HG02798 (cell line): ENCODE results near the gene PLEKHH1.
"Not testable (repeated sequence)": the region's sequence is repeated elsewhere in the genome, so short reads cannot be mapped to it uniquely, and the experiment has no call there.

Experiments
- ATAC-seq: cut with Tn5 transposase; IDR thresholded peaks from one replicate; pipeline ENCODE4 v1.9.1; 2021; ENCODE audit warnings: mild to moderate bottlenecking; ENCODE audit not compliant: unreplicated experiment, poor library complexity

PLEKHH1 gene

DNA sequence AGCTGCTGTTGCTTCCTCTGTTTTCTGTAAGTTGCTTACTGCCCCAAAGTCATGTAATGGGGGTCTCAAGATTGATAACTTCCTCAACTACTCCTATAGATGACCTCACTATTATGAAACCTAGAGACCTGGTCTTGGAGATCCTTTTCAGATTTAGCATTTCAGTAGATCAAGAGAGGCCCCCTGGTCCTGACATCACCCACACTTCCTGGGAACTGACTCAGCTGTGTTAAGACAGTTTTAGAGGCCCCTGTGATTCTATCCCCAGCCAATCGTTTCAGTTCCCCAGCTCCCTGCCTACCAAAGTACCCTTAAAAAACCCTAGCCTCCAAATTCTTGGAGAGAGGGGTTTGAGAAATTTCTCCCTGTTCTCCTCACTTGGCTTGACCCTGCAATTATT lies 77.4 kb downstream of the PLEKHH1 start:
- no peak for ATAC-seq

DNA sequence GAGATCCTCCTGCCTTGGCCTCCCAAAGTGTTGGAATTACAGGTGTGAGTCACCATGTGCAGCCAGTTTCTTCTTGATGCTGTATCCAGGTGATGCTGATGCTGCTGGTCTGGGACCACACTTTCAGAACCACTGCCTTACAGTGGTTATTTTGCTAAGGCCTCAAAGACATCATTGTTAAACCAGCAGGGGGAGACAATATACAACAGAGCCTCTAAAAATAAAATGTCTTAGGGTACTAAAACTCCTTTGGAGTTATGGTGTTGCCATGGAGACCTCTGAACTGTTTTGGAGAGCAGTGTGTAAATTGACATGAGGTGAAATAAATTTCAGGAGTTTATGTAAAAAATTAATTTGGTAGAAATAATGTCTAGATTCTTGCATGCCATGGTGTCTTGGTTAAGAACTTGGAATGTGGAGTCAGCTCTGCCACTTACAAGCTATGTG lies 85.5 kb downstream of the PLEKHH1 start:
- no peak for ATAC-seq

DNA sequence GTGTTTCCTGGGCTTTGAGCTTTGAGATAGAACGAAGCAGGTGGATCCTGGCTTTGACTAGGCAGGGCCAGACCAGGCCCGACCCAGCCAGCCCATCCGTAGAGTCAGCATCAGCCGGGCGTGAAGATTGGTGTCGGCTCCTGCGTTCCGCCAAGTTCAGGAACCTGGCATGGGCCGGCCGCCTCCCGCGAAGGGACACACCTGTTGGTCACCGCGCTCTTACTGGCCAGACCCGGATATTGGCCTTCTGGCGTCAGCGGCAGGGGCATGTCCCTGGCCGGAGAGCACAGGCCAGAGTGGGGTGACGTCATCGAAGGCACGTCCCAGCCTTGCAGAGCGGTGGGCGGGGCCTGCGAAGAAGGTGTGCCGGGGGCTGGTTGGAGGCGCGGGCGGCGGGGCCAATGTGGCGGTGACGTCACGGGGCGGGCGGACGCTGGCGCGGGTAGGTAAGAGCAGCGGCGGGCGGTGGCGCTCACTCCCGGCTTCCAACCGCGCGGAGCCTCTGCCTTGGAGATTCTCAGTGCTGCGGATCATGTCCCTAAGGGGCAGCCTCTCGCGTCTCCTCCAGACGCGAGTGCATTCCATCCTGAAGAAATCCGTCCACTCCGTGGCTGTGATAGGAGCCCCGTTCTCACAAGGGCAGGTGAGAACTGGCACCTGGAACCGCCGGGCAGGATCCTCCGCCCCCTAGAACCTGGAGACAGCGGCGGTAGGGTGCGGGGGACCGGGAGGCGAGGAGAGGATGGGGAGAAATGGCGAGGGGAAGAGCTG lies 86.5 kb downstream of the PLEKHH1 start, which contains the start of gene ARG2:
ARG2 (plus strand) TSS at position 475 of the 771 bp plus-strand sequence; CDS start at position 533, 58 bp downstream.
- peak; percentile 98 for ATAC-seq

DNA sequence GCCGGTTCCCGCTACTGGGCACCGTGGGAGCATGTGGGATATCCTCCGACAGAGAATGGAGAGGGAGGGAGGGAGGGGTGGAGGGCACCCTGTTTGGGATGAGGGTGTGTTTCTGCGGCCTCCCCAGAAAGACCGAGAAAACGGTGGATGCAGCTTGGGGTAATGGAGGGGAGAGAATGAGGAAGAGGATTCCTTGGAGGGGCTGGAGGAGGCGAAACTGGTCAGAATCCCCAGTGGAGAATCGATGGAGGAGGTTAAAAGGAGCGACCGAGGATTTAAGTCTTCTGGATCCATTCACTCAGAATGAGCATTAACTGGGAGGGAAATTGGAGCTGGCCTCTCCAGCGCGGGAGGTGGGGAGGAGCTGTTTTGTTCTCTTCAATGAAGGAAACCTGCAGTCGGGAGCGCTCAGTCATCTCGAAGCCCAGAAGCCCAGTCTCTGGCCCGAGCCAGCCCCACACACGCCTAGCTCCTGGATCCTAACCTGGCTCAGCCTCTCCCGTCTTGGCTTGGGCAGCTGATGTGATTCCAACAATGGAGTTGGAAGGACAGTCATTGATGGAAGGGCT lies 87.2 kb downstream of the PLEKHH1 start:
- no peak for ATAC-seq

DNA sequence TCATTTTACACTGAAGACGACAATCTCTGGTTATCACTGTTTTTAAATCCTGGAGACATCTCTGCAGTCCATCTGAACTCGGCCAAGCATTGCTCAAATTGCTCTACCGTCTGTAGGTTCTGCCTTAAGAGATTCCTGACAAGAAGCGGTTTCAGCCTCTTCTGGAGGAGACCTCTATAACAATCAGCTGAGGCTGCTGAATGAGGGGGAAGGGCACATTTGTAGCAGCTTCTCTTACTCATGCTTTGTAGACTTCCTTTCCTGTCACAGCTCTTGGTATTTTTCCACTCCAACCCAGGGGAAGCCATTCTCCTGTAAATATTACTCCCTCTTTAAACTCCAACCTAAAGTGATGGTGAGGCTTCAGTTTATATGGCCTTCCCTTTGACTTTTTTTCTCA lies 89.6 kb downstream of the PLEKHH1 start:
- no peak for ATAC-seq

DNA sequence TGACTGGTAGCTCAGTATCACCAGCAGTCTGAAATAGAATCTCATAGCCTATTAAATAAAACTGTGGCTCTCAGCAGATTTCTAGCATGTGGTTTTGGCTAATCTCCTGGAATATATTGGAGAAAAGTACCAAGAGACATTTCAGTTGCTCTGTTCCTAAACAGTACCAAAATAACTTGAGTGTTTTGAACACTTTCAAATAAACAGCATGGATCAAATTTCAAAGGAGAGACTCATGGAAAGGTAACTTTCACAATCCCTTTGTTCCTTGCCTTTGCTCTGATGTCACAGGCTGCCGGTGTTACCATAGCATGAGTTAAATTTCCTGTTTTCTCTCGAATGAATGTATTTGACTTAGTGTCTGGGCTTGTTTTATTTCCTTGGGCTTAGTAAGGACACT lies 90.0 kb downstream of the PLEKHH1 start:
- ATAC-seq = no peak

DNA sequence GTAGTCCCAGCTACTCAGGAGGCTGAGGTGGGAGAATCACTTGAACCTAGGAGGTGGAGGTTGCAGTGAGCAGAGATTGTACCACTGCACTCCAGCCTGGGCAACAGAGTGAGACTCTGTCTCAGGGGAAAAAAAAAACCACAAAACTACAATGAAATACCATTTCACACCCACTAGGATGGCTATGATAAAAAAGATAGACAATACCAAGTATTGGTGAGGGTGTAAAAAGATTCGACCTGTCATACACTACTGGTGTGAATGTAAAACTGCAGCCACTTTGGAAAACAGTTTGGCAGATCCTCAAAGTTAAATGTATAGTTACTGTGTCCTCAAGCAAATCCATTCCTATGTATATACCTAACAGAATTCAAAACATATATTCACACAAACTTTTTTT lies 93.0 kb downstream of the PLEKHH1 start:
- ATAC-seq = not testable (repeated sequence)

DNA sequence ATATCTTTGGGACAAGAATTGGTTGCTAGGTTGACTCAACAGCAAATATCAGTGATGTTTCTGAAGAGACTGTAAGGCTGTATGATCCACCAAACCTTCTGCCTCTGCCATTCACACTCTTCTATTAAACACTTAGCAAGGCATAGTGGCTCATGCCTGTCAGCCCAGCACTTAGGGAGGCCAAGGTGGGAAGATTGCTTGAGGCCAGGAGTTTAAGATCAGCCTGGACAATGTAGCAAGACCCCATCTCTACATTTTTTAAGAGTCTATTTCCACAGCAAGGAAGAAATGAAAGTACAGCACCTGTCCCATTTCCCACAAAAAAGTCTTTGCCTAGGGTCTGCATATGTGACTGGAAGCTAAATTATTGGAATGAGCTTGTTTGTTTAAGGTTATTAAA lies 94.4 kb downstream of the PLEKHH1 start:
- no peak for ATAC-seq

DNA sequence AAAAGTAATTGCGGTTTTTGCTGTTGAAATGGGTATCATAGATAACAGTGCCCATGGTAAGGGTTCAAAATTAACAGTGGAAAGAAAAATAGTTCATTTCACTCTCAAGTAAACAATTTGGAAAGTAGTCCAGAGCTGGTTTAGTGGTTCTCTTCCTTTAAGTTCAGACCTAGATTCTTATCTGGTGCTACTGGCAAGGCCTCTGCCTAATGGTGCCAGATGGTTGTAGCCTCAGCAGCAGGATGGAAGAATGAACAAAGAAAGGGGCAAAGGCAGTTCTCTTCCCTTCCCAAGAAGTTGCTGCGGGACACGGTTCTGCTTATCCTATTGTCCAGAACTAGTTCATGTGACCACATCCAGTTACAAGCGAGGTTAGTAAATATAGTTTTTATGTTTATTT lies 97.1 kb downstream of the PLEKHH1 start:
- ATAC-seq = no peak

DNA sequence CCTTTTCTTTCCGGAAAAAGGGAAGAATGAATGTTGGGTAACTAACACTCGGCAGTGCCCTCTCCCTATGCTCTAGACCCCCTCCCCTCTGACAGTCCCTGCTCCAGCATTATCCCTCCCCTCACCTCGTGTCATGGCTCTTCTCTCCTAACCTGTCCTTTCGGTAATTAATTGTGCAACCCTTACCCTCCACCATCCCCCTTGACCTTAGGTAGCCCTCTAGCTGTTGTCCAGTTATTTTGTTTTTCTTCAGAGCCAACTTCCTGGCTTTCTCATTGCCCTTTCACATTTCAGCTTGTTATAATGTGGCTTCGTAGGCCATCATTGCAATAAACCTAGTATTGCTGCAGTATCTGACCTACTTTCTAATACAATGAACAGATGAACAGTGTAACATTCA lies 97.8 kb downstream of the PLEKHH1 start:
- no peak for ATAC-seq

DNA sequence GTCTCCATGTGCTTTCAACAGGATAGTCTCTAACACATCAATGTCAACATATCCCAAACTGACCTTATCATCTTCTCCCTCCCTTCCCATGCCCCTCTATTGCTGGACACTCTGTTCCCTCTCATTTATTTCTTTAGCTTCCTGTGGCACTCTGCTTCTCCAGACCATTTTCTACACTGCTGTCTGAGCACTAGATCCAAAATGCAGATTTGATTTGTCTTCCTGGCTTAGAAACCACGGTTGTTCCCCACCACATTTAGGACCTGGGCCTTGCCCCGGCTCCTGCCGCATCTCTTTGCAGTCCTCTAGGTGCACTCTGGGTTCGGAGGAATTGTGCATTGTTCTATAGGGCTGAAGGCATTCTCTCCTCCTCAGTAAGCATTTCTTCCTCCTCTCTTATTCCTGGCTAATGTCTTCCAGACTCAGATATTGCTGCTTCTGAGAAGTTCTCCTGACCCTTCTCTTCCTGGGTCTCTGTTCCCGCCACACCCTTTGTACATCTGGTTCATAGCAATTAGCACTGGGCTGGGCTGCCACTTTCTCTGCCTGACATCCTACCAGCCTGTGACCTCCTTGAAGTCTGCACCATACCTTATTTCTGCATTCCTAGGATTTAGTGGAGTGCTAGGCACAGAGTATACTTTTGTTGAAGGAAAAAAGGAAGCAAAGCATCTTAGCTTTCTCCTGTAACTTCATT lies 100.5 kb downstream of the PLEKHH1 start:
- ATAC-seq = no peak

DNA sequence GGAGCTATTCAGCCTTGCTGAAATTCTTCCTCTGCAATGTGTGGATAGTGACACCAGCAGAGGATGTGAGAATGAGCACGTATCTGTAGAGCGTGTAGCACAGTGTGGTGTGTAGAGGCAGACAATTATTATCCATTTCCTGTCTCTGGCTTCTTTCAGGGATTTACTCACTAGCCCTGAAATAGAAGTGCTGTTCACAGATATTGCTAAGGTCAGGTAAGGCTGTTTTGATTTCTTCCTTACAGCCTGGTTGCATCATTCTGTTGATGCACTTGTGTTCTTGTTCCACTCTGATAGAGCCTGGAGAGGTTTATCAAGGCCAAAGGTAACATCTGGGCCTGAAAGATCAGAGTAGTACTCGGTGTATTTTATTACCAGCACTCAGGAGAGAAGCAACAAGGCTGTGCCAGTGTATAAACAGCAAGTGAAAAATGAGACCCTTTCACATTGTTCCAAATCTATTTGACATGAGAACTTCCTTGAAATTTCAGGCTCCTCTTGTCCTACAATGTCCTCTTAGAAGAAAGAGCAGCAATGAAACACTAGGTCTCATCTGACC lies 103.3 kb downstream of the PLEKHH1 start:
- no peak for ATAC-seq

DNA sequence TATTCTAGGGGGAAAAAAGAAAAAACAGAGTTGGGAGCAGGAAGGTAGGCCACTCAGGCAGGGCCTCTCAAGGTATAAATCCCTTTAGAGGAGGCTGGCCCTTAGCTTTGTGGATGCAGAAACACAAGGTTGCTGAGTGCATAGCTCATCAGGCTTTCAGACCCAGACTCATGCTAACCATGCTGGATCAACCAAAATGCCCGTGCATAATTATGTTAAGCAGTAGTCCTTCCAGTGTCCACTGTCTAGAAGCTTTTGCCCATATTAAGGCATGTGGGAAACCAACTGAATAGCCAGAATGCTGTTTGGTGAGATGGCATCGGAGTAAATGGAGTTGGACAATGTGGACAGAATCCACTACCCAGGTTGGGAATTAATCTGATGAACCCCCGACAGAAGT lies 105.6 kb downstream of the PLEKHH1 start:
- ATAC-seq = no peak
